Smooth muscle cell (in vitro differentiated cells): Measurements from ENCODE around the gene ZNF687. TPM values are rescaled to one million over a fixed set of nuclear protein-coding genes. Genes with fewer than 3 reads are reported as not detected.

Source experiments
- DNase-seq: peaks from one replicate; lab custom pipeline; 2025; ENCODE audit not compliant: unreplicated experiment; lab: John Stamatoyannopoulos, UW
- H2AFZ ChIP-seq: fragments of 200-600 bp; sonication (generic); 2 replicates; pipeline ENCODE4 v1.6.0; 2016; ENCODE audit warnings: antibody characterized with exemption, low read depth, mild to moderate bottlenecking
- H3F3A ChIP-seq: fragments of 200-600 bp; sonication (generic); 2 replicates; pipeline ENCODE4 v1.6.0; 2017; ENCODE audit warnings: antibody characterized with exemption, low read depth
- H3K27ac ChIP-seq: fragments of 200-600 bp; sonication (generic); 2 replicates; pipeline ENCODE4 v1.5.1; 2016; ENCODE audit warnings: low read depth, mild to moderate bottlenecking
- H3K27me3 ChIP-seq: fragments of 200-600 bp; sonication (generic); 2 replicates; pipeline ENCODE4 v1.6.1; 2016; ENCODE audit warnings: low read depth, mild to moderate bottlenecking
- H3K36me3 ChIP-seq: fragments of 200-600 bp; sonication (generic); 2 replicates; pipeline ENCODE4 v1.5.1; 2016; ENCODE audit warnings: low read depth
- H3K4me1 ChIP-seq: fragments of 200-600 bp; sonication (generic); 2 replicates; pipeline ENCODE4 v1.5.1; 2016; ENCODE audit warnings: low read depth
- H3K4me2 ChIP-seq: fragments of 200-600 bp; sonication (generic); 2 replicates; pipeline ENCODE4 v1.6.0; 2016; ENCODE audit warnings: mild to moderate bottlenecking
- H3K4me3 ChIP-seq: fragments of 200-600 bp; sonication (generic); 2 replicates; pipeline ENCODE4 v1.5.1; 2016; ENCODE audit warnings: mild to moderate bottlenecking
- H3K79me2 ChIP-seq: fragments of 200-600 bp; sonication (generic); 2 replicates; pipeline ENCODE4 v1.6.0; 2016; ENCODE audit warnings: low read depth, mild to moderate bottlenecking
- H3K9ac ChIP-seq: fragments of 200-600 bp; sonication (generic); 2 replicates; pipeline ENCODE4 v1.6.0; 2016; ENCODE audit warnings: low read depth
- H3K9me3 ChIP-seq: fragments of 200-600 bp; sonication (generic); replicated peaks from 2 replicates; pipeline ENCODE4 v1.5.1; 2016; ENCODE audit warnings: low read depth
- H4K20me1 ChIP-seq: fragments of 200-600 bp; sonication (generic); 2 replicates; pipeline ENCODE4 v1.6.0; 2016; ENCODE audit warnings: low read depth
- WGBS: methylation state at CpG from one replicate; pipeline ENCODE4 v1.1.7; 2016; ENCODE audit warnings: low lambda C conversion rate; 5-methylcytosine and 5-hydroxymethylcytosine counted together
- polyA plus RNA-seq: library from polyadenylated mRNA; unstranded; fragments of >200 nt; fragmentation: Nextera tagmentation; extraction: Ambion mirVana; gene quantifications from 2 replicates; pipeline ENCODE4 v1.2.1, GENCODE V29; 2016
- total RNA-seq: library from RNA; depleted of rRNA; stranded (reverse); fragments of >200 nt; gene quantifications from 2 replicates; pipeline ENCODE4 v1.2.3, GENCODE V29; 2014
- TF ChIP-seq, protein P1 (sequence below): fragments of 200-600 bp; sonication (generic); IDR thresholded peaks from 2 replicates; pipeline ENCODE4 v1.5.1; 2017; ENCODE audit warnings: borderline replicate concordance, mild to moderate bottlenecking, antibody characterized with exemption; ENCODE audit not compliant: insufficient read depth, poor library complexity, severe bottlenecking

The ZNF687 gene
- total and polyA plus RNA-seq, 2 experiments from 2014 or later = 2.4 to 10.7 TPM

DNA sequence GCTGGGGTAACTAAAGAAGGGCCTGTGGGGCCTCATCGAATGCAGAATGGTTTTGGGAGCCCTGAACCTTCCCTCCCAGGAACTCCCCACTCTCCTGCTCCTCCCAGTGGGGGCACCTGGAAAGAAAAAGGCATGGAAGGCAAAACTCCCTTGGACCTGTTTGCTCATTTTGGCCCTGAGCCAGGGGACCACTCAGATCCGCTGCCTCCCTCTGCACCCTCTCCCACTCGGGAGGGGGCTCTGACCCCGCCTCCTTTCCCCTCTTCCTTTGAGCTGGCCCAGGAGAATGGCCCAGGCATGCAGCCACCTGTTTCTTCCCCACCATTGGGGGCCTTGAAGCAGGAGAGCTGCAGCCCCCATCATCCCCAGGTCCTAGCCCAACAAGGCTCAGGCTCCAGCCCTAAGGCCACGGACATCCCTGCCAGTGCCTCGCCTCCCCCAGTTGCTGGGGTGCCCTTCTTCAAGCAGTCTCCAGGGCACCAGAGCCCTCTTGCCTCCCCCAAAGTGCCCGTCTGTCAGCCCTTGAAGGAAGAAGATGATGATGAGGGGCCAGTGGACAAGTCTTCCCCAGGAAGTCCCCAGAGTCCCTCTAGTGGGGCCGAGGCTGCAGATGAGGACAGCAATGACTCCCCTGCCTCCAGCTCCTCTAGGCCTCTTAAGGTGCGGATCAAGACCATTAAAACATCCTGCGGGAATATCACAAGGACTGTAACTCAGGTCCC is 4.7 kb downstream of the ZNF687 start:
- WGBS = over 99% methylated on average over 10 of the region's 10 CpGs
- H3F3A ChIP-seq = no peaks in the 10 kb centered on the region
- no peak overlapping the region for H2AFZ ChIP-seq
- no peak overlapping the region for H3K9ac ChIP-seq
- H3K9me3 ChIP-seq = no peaks in the 10 kb centered on the region
- peaks cover 65% of the 10 kb centered on the region for H4K20me1 ChIP-seq
- H3K36me3 ChIP-seq = no peaks in the 10 kb centered on the region
- H3K79me2 ChIP-seq = peaks cover 26% of the 10 kb centered on the region
- no peak overlapping the region for H3K4me2 ChIP-seq
- DNase-seq = no peak
- no peak overlapping the region for H3K27ac ChIP-seq
- TF ChIP-seq, protein P1, sequence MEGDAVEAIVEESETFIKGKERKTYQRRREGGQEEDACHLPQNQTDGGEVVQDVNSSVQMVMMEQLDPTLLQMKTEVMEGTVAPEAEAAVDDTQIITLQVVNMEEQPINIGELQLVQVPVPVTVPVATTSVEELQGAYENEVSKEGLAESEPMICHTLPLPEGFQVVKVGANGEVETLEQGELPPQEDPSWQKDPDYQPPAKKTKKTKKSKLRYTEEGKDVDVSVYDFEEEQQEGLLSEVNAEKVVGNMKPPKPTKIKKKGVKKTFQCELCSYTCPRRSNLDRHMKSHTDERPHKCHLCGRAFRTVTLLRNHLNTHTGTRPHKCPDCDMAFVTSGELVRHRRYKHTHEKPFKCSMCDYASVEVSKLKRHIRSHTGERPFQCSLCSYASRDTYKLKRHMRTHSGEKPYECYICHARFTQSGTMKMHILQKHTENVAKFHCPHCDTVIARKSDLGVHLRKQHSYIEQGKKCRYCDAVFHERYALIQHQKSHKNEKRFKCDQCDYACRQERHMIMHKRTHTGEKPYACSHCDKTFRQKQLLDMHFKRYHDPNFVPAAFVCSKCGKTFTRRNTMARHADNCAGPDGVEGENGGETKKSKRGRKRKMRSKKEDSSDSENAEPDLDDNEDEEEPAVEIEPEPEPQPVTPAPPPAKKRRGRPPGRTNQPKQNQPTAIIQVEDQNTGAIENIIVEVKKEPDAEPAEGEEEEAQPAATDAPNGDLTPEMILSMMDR = no peak
- peaks cover 10% of the 10 kb centered on the region for H3K4me1 ChIP-seq
- H3K4me3 ChIP-seq = no peak overlapping the region
- no peaks in the 10 kb centered on the region for H3K27me3 ChIP-seq

DNA sequence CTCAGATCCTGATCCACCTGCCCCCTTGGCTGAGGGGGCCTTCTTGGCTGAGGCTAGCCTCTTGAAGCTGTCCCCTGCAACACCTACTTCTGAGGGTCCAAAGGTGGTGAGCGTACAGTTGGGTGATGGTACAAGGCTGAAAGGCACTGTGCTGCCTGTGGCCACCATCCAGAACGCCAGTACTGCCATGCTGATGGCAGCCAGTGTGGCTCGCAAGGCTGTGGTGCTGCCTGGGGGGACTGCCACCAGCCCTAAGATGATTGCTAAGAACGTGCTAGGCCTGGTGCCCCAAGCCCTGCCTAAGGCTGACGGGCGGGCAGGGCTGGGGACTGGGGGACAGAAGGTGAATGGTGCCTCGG is 5.2 kb downstream of the ZNF687 start:
- DNase-seq = no peak
- 97% methylated on average over 7 of the region's 7 CpGs for WGBS
- Histone ChIP-seq H3F3A (no peaks in the 10 kb centered on the region), H3K79me2 (peaks cover 25% of the 10 kb centered on the region), H3K9me3 (no peaks in the 10 kb centered on the region), H3K27ac (no peak overlapping the region), H3K36me3 (no peaks in the 10 kb centered on the region), H2AFZ (no peak overlapping the region), H3K4me3 (no peak overlapping the region), H3K4me1 (peaks cover 10% of the 10 kb centered on the region), H3K27me3 (no peaks in the 10 kb centered on the region), H3K4me2 (no peak overlapping the region), H3K9ac (no peak overlapping the region), H4K20me1 (peaks cover 65% of the 10 kb centered on the region)
- TF ChIP-seq, protein P1 = no peak

DNA sequence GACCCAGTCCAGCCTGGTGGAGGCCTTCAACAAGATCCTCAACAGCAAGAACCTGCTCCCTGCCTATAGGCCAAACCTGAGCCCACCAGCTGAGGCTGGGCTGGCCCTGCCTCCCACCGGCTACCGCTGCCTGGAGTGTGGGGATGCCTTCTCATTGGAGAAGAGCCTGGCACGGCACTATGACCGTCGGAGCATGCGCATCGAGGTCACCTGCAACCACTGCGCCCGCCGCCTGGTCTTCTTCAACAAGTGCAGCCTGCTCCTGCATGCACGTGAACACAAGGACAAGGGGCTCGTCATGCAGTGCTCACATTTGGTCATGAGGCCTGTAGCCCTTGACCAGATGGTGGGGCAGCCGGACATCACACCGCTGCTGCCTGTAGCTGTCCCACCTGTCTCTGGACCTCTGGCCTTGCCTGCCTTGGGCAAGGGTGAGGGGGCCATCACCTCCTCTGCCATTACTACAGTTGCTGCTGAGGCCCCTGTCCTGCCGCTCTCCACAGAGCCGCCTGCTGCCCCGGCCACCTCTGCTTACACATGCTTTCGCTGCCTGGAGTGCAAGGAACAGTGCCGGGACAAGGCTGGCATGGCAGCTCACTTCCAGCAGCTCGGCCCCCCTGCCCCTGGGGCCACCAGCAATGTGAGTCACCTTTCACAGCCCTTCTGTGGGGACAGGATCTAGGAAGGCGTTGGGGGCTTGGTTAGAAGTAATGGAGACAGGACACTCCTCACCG is 5.8 kb downstream of the ZNF687 start:
- H3K9ac ChIP-seq = no peak overlapping the region
- 92% methylated on average over 22 of the region's 22 CpGs for WGBS
- H2AFZ ChIP-seq = no peak overlapping the region
- H3K4me2 ChIP-seq = no peak overlapping the region
- H3K79me2 ChIP-seq = peaks cover 19% of the 10 kb centered on the region
- no peak for DNase-seq
- no peaks in the 10 kb centered on the region for H3K36me3 ChIP-seq
- no peak overlapping the region for H3K4me3 ChIP-seq
- H3F3A ChIP-seq = no peaks in the 10 kb centered on the region
- H3K9me3 ChIP-seq = no peaks in the 10 kb centered on the region
- TF ChIP-seq, protein P1 = no peak
- H3K27ac ChIP-seq = no peak overlapping the region
- peaks cover 63% of the 10 kb centered on the region for H4K20me1 ChIP-seq
- peaks cover 10% of the 10 kb centered on the region for H3K4me1 ChIP-seq
- no peaks in the 10 kb centered on the region for H3K27me3 ChIP-seq
